Epithelial cell of proximal tubule (primary cell): ENCODE measurements around the gene SYNPO2. TPM values are rescaled to one million over a fixed set of nuclear protein-coding genes. Genes with fewer than 3 reads are reported as not detected.

Source experiments
- DNase-seq: peaks from one replicate; pipeline ENCODE4 v3.0.0-alpha.2; 2011; ENCODE audit warnings: low read depth
- H3K4me3 ChIP-seq: 2 replicates; pipeline ENCODE4 v1.5.1; 2011; ENCODE audit warnings: low read depth, mild to moderate bottlenecking, low read length
- total RNA-seq: library from RNA; depleted of rRNA; stranded (reverse); fragments of >200 nt; gene quantifications from 2 replicates; pipeline ENCODE4 v1.2.3, GENCODE V29; 2015
- TF ChIP-seq, protein P1 (sequence below): conservative IDR thresholded peaks from 2 replicates; pipeline ENCODE4 v1.5.1; 2012; ENCODE audit warnings: low read depth, mild to moderate bottlenecking, low read length

SYNPO2 gene
- total RNA-seq, 1 donor from 2014 or later = 0.40 TPM

GRCh38 chr4:118941799-118942198 lies 53.1 kb downstream of the SYNPO2 start:
- DNase-seq = no peak
- TF ChIP-seq, protein P1, sequence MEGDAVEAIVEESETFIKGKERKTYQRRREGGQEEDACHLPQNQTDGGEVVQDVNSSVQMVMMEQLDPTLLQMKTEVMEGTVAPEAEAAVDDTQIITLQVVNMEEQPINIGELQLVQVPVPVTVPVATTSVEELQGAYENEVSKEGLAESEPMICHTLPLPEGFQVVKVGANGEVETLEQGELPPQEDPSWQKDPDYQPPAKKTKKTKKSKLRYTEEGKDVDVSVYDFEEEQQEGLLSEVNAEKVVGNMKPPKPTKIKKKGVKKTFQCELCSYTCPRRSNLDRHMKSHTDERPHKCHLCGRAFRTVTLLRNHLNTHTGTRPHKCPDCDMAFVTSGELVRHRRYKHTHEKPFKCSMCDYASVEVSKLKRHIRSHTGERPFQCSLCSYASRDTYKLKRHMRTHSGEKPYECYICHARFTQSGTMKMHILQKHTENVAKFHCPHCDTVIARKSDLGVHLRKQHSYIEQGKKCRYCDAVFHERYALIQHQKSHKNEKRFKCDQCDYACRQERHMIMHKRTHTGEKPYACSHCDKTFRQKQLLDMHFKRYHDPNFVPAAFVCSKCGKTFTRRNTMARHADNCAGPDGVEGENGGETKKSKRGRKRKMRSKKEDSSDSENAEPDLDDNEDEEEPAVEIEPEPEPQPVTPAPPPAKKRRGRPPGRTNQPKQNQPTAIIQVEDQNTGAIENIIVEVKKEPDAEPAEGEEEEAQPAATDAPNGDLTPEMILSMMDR = no peak

DNA sequence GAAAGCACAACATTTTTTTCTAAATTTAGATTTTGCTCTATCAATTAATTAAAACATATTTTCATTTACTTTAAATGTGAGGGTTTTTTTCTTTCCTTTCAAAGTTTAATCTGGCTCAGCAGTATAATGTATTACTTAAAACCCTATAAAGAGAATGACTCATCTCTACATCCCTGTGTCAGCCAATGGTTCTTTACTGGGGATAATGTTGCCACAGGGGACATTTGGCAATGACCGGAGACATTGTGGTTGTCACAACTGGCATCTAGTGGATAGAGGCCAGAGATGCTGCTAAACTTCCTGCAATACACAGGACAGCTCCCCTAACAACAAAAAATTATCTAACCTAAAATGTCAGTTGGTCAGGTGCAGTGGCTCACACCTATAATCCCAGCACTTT lies 53.8 kb downstream of the SYNPO2 start:
- H3K4me3 ChIP-seq = no peak overlapping the region
- DNase-seq = no peak
- TF ChIP-seq, protein P1 = no peak

More at GRCh38 chr4:118941799-118942198, 53.1 kb downstream of the SYNPO2 start:
- H3K4me3 ChIP-seq = no peak overlapping the region

DNA sequence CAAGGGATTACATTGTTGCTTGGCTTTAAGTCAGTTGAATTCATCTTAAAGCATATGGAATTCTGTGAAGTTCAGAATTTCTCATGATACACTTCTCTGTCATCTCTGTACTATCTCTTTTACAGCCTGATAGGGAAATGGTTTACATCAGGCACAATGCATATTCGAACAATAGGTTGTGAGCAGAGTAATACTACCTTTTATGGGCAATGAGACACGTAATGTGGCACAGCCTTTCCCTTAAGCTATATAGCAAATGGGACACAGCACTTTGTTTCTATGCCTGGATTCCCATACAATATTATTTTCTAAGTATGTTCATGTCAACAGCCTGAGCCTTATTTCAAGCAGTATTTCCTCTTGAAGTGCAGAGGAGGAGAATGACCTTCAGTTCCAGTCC lies 58.4 kb downstream of the SYNPO2 start:
- DNase-seq = no peak

GRCh38 chr4:118948545-118949144 lies 60.0 kb downstream of the SYNPO2 start:
- no peak for DNase-seq

More for the DNA sequence above, 58.4 kb downstream of the SYNPO2 start:
- TF ChIP-seq, protein P1 = no peak
- H3K4me3 ChIP-seq = no peak overlapping the region

DNA sequence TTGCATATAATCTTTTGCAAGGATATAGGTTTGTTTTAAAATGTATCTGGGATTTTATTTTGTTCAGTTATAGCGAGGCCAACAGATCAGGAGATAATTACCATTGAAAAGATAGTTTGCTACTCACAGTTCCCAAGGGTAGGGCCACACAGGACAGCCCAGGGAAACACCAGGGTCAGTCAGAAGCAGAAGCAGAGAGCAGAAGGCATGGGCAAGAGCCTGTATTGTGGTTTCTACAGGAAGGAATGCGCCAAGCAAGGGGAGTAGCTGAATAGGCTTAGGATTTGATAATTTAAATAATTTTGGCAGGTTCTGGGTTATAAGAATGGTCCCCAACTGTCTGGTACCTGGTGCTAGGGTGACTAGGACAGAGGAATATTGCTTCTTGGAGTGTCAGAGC lies 61.6 kb downstream of the SYNPO2 start:
- TF ChIP-seq, protein P1 = no peak
- DNase-seq = no peak
- no peak overlapping the region for H3K4me3 ChIP-seq

More at GRCh38 chr4:118948545-118949144, 60.0 kb downstream of the SYNPO2 start:
- H3K4me3 ChIP-seq = no peak overlapping the region
- TF ChIP-seq, protein P1 = no peak

DNA sequence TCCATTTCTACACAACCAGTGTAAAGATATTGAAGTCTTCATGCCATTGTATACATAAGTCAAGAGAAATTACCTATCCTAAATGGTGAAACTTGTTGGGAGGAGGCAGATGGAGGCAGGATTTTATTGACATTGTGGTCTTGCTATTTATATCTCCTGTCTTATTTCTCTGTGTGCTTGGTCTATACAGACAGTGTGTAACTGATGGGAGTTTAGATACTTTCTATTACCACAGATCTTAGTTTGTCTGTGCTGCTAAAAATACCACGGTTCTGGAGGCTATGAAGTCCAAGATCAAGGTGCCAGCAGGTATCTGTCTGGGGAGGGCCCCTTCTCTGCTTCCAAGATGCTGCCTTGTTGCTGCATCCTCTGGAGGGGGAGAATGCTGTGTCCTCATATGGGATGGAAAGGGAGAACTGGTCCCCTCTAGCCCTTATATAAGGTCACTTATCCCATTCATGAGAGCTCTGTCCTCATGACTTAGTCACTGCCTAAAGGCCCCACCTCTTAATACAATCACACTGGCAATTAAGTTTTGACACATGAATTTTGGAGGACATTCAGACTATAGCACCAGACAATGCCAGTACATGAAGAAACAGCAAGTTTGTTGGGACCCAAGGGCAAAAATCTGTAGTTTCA lies 62.4 kb downstream of the SYNPO2 start:
- DNase-seq = no peak
- TF ChIP-seq, protein P1 = no peak
- H3K4me3 ChIP-seq = no peak overlapping the region

DNA sequence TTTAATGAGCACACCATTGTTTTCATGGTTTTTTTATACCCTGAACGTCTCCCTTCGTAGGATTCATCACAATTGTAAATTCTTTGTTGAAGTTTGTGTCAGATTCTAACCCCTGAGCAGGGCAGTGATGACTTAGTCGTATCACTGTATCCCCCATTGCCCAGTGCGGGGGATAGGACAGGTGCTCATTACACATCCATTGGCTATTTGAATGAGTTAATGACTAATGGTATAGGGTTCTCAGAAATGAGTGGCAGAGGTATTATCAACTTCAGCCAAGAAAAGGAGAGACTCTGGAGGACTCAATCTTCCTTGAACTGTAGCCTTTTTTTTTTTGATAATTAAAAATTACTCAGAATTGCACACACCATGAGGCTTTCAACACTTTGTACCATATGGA lies 64.6 kb downstream of the SYNPO2 start:
- TF ChIP-seq, protein P1 = no peak
- no peak overlapping the region for H3K4me3 ChIP-seq
- DNase-seq = no peak
